ENCODE results near the gene IYD.

The IYD gene

DNA sequence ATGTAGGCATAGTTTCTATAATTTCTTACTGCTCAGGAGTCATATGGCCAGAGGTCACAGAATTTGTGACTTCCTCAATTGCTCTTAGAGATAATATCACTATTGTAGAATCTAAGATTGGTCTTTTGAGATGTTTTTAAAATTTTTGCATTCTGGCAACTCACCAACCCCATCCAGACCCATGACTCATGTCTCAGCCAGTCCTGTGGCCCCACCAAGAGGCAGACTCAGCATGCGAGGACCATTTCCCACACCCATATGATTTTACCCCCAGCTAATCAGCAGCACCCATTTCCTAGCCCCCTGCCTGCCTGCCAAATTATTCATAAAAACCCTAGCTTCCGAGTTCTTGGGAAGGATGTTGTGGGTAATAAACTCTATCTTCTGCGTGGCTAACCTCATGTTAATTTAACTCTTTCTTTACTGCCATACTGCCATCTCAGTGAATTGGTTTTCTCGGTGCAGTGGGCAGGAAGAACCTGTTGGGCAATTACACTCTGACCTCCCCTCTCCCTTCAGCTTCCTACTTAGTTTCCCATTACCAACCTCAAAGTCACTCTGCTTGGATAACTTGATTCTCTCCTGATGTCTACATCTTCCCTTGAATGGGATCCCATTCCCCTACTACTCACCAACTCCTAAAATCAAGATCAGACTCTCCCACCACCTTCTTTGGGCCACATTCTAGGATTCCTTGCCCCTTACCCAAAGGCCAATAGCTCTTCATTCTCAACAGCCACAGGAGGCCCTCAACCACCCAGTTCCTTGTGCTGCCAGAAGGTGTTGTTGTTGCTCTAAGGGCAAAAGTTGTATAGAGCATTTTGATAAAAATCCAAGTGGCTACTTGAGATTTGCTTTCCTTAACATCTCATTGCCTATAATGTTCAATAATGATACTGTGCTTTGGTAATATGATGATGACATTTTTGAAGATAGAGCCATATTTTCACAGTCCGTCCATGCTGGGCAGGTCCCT, 16.2 kb upstream of the IYD start:
- TF ChIP-seq, protein P1, sequence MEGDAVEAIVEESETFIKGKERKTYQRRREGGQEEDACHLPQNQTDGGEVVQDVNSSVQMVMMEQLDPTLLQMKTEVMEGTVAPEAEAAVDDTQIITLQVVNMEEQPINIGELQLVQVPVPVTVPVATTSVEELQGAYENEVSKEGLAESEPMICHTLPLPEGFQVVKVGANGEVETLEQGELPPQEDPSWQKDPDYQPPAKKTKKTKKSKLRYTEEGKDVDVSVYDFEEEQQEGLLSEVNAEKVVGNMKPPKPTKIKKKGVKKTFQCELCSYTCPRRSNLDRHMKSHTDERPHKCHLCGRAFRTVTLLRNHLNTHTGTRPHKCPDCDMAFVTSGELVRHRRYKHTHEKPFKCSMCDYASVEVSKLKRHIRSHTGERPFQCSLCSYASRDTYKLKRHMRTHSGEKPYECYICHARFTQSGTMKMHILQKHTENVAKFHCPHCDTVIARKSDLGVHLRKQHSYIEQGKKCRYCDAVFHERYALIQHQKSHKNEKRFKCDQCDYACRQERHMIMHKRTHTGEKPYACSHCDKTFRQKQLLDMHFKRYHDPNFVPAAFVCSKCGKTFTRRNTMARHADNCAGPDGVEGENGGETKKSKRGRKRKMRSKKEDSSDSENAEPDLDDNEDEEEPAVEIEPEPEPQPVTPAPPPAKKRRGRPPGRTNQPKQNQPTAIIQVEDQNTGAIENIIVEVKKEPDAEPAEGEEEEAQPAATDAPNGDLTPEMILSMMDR (IDR thresholded peaks at IDR 0.05): no peak

DNA sequence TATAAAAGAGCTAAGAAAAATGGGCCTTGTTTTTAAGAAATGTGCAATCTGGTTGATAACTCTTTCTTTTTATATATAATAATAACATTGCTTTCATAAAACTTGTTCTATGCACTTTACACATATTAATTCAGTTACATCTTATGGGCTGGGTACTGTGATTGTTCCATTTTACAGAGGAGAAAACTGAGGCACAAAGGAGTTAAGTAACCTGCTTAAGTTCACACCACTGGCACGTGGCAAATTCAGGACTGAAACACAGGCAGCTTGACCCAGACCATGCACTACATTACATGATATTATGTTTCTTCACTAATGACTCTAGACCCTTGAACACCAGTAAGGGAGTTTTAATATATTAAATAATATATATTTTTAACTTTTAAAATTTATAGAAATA, 15.4 kb upstream of the IYD start:
- TF ChIP-seq, protein P1 (IDR thresholded peaks at IDR 0.05): no peak

DNA sequence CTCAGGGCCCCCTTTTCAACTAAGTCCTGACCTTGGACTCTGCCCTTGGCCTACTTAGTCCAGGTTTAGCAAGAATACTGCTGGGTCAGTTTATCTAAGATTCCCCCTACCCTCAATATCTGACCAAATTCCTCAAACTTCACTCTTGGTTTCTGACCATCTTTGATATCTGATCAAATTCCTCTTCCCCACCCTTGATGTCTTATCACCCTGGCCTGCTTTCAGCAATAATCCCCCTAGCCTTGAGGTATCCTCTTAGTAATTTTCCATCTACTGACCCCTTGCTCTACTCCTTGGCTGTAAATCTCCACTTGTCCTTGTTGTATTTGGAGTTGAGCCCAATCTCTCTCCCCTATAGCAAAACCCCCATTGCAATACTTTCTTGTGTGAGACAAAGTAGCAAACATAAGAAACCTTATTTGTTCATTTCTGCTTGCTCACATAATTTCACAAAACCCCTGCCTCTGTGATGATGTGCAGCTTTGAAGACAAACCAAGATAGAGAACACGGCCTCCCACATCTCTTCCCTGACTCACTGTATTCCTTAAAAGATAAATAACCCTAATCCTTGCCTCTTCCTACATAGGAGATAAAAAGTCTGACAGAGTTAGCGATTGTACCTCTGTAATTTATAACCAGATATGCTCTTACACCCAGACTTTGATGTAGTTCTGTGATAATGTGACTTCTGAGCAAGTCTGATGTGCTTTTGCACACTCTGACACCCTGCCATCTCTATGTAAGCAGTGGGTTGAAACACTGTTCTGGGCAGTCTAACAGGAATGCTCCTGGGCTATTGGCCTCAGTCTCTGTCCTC, 13.8 kb upstream of the IYD start:
- TF ChIP-seq, protein P1 (IDR thresholded peaks at IDR 0.05): no peak

DNA sequence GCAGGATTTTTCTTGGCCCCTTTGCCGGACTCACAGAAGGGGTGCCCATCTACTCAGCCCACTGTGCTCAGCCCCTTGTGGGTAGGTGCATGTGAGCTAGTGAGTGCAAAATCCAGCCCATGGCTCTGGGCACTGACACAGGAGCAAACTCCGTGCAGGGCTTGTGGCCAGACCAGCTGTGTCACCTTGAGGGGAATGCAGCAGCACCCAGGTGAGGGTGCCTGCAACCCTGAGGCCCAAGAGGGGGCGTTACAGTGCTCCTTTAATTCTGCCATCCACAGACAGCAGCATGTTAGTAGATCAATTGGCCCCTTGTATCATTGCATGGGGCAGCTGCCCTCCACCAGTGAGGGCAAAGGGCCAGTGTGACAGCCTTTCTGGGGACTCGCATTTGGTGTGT, 12.9 kb upstream of the IYD start:
- TF ChIP-seq, protein P1 (IDR thresholded peaks at IDR 0.05): no peak

DNA sequence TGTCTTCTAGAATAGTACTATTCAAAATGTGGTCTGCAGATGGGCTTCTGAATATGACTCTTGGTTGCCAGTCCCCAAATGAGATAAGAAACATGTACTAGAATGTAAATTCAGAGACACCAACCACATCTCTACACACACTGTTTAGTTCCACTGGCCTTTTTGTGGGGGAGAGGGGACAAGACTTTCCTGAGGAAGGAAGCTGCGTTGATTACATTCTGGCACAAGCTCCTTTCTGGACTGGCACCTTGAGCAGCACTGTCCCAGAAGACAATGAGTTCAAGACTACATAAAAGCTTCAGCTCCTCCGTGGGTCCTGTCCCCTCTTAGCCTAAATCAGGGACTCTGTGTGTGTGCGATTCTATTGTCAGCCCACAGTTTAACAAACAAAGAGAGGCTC, 6.9 kb upstream of the IYD start:
- TF ChIP-seq, protein P1 (IDR thresholded peaks at IDR 0.05): no peak

DNA sequence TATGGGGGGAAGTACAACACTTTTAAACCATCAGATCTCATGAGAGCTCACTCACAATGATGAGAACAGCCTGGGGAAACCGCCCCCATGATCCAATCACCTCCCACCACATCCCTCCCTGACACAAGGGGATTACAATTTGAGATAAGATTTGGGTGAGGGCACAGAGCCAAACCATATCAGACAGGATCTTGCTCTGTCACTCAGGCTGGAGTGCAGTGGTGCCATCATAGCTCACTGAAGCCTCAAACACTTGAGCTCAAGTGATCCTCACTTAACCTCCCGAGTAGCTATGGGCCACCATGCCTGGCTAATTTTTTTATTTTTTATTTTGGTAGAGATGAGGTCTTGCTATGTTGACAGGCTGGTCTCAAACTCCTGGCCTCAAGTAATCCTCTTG, 5.1 kb upstream of the IYD start:
- TF ChIP-seq, protein P1 (IDR thresholded peaks at IDR 0.05): no peak

DNA sequence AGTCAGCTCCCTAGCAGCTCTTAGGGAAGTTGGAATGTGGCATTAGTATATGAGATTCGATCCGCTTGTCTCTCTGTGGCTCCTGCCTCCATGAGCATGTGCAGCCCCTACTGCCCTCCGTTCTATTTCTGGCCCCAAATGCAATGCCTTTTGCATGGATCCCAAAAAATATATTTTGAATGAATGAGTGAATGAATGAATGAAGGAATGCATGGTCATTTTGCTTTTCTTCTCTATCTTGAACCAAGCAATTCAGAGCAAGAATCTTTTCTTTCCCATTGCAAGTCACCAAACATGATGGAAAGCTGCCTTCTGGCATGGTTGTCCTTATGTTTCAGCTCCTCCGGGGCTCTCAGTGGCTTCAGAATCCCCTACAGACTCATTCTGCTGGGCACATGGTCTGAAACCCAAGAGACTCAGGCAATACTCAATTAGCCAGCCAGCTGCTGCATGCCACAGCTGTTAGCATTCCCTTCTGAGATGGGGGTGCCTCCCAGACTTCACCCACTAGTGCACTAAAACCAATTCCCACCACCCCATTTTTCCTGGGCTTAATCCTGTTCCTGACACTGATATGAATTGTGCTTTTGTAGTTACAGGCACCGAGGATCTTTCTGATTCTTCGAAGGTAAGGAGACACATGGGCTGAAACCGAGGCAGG, 2.6 kb upstream of the IYD start:
- TF ChIP-seq, protein P1 (IDR thresholded peaks at IDR 0.05): no peak

Measured in LNCAP (cell line).